NCI-H2171 treated with DMSO at 0.1 percent for 48 hours (cell line): ENCODE results near the gene PPP1R3G.
"Not testable (repeated sequence)": the region's sequence is repeated elsewhere in the genome, so short reads cannot be mapped to it uniquely, and the experiment has no call there.

Experiments used
- DNase-seq: peaks from one replicate; lab custom pipeline; 2025; lab: John Stamatoyannopoulos, UW

The PPP1R3G gene

DNA sequence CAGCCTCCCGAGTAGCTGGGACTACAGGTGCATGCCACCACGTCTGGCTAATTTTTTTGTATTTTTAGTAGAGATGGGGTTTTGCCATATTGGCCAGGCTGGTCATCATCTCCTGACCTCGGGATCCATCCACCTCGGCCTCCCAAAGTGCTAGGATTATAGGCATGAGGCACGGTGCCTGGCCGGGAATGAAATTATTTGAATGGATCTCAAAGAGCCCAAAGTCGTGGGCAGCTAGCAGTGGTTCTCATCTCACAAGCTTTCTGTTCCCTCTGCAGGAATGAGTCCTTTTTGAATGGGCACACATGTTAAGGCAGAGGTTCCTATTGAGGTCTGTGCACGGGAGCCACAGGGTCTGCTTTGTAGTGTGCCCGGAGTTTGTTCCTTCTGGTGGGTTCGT is 34.9 kb downstream of the PPP1R3G start:
- DNase-seq: no peak

DNA sequence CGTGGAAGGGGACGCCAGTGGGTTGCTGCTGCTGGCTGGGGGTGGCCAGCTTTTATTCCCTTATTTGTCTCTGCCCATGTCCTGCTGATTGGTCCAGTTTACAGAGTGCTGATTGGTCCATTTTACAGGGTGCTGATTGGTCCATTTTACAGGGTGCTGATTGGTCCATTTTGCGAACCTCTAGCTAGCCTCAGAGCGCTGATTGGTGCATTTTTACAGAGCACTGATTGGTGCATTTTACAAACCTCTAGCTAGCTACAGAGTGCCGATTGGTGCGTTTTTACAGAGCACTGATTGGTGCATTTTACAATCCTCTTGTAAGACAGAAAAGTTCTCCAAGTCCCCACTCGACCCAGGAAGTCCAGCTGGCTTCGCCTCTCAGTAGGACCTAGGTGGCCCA is 35.4 kb downstream of the PPP1R3G start:
- not testable (repeated sequence) for DNase-seq

DNA sequence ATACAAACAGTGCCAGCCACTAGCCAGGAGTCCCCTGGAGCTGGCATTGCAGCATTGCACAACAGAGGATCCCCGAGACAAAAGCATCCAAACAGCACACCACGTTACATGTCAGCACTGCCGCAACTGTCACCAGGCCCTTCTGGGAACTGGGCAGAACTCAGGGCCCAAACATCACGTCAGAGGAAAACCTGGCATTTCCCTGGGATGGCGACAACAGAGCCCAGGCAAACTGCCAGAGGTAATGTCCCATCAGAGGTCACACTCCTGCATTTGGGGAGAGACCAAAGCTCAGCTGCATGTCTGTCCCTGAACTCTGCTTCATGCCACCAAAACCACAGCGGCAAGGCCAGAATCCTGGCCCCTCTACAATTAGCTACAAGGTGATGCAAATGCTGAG is 36.3 kb downstream of the PPP1R3G start:
- no peak for DNase-seq

DNA sequence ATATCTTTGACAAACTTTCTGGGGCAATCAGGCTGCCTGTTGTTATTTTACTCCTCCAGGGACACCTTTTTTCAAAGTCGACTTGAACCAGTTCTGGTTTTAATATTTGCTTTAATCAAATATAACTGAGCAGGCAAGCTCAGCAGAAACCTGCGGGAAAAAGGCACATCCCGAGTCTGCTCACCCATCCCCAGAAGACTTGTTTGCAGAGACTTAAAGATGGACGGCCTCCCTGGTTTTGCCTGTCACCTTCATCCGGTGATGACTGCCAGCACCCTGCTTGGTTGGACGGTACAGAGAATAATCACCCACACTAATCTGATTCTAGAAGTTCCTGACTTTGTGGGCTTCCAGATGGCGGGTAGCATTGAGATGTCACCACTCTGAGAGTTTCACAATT is 36.8 kb downstream of the PPP1R3G start:
- no peak for DNase-seq

DNA sequence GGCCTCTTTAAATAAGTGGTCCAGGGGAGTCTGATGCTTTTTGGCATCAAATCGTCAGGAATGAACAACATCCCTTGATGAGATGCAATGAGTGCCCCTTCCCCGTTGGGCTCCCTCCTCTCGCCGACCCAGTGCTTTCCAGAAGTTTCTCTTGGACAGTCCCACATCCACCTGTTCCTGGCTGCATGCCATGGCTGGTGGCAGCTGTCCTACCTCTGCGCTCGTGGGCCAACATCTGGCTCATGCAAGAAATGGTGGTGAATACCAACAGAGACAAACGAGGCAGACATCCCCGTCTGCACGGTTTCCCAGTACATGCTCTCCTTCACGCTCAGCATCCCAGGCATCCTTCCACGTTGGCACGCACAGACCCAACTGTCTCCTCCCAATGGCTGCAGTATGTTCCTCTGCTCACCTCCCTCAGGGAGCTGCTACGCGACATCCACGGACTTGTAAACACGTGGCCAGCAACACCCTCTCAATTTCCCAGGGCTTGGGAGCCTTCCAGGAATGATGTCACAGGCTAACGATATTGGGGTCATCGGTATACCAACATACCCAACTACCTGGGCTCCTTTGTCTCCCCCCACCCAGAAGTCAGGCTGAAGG is 37.5 kb downstream of the PPP1R3G start:
- no peak for DNase-seq

DNA sequence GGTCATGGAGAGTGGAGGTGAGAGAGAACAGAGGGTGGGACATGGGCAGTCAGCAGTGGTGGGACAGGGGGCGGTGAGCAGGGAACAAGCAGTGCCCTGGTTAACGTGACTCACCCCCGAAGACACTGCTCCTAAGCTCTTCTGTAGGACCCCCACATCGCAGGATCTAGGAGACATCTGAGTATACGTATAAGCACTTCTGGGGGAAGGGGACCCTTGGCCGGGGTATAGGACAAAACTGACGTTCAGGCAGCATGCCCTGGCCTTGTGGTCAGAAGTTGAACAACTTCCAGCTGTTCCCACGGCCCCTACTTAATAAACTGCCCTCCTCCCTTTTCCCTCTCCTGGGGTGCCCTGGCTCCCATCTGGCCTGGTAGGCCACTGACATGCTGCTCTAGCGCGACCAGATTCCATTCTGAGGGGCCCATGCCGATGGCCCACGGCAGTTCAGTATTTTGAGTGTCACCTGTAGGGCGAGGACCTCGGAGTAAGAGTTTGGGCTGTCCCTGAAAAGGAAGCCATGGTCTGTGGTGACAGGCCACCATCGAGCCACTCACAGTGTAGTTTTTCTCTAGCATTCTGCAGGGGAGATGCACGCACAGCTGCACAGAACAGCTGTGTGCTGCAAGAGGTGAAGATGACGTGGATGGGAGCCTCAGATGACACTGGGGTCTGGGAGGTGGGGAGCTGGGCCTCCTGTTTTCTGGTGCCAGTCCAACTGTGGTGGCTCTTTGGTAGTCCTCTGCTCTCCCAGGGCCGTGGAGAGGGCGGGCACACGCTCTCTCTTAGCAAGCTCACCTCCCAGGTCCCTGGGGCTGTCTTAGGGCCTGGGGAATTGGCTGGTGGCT is 38.4 kb downstream of the PPP1R3G start:
- no peak for DNase-seq

DNA sequence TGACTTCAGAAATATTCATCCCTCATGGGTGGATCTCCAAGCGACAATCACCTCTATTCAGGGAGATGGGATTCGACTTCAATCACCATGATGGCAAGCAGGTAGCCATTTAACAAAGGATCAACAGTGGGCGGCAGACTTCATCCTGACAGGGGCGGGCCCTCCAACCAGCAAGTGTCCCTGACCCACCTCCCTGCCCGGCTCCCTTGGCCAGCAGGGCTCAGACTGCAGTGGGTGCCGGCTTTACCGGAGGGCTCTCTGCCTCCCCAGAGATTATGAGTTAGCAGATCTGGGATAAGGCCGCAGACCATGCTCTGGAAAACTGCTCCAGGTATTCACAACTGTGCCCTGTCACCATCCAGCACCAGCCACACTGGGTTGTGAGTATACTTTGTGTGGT is 39.4 kb downstream of the PPP1R3G start:
- DNase-seq: no peak

DNA sequence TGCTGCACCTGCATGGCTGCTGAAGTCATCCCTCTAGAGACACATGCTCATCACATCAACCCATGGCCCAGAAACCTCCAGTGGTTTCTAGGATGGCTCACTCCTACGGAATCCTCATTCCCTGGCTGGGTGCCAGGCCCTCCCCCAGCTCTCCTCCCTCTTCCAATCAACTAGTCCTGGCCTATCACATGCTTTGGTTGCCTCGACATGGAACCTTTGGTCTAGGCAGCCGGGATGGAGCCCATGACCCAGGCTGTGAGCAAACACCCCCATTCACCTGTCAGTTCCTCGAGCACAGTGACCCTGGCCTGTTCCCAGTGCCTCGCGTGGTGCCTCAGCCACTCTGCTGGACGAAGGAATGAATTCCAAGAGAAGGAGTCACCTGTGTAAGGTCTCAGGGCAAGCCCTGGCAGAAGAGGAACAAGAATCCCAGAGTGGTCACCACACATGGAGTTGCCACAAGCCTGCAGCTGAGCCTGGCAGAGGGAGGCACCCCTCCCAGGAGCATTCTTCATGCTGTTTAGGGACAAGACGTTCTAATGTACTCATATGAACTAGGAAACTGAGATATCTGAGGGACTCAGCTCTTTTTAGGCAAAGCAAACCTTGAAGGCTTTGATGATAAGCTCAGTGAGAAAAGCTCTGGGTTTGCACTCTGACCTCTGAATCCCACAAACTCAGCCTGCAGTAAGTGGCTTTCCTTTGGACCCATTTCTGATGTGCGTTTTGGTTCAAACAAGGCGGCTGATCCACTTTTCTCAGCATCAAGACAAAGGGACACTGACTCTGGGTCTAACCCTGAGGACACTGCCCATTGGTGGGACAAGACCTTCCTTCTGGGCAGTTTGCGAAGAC is 40.2 kb downstream of the PPP1R3G start:
- no peak for DNase-seq

DNA sequence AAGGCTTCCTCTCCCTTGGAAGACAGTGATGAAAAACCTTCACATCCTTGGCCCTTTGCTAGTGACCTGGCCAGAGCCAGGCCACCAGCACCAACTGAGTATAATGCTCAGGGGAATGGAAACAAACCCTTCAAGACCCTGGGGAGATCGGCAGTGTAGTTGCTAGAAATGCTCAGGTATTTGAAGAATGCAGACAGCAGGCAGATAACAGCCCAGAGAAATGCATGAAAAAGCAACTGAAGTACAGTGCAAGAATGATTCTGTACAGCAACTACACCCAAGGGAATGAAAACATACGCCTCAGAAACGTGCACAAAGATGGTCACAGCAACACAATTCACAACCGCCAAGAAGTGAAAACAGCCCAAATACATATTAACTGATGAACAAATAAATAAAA is 41.1 kb downstream of the PPP1R3G start:
- DNase-seq: no peak

DNA sequence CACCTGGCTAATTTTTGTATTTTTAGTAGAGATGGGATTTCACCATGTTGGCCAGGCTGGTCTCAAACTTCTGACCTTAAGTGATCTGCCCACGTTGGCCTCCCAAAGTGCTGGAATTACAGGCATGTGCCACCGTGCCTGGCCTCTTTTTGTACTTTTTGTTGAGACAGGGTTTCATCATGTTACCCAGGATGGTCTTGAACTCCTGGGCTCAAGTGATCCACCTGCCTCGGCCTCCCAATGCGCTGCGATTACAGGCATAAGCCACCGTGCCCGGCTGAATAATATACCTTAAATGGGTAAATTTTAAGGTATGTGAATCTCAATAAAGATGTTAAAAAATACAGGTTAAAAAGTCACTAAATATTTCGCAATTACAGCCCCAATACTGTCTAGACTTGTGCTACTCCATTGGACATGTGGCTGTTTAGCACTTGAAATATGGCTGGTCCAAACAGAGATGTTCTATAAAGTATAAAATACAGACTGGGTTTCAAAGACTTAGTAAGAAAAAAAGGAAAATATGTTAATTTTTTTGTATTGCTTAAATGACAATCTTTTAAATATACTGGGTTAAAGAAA is 42.1 kb downstream of the PPP1R3G start:
- no peak for DNase-seq

DNA sequence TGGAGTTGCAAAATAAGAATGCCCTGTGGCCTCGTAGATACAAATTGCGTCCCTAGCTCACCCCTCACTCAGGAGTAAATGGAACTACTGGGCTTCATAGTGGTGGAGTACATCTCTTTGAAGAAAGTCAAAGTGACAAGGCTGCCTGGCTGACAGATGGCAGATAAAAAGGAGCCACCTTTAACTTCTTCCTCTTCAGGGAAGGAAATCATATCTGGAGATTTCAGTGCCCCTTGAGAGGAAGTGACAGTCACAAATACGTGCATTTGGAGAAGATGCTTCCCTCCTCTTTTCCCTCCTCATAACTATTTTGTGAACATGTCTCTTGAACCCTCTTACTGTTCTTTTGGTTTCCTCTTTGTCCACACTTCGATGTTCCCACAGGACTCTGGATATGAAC is 43.2 kb downstream of the PPP1R3G start:
- no peak for DNase-seq

DNA sequence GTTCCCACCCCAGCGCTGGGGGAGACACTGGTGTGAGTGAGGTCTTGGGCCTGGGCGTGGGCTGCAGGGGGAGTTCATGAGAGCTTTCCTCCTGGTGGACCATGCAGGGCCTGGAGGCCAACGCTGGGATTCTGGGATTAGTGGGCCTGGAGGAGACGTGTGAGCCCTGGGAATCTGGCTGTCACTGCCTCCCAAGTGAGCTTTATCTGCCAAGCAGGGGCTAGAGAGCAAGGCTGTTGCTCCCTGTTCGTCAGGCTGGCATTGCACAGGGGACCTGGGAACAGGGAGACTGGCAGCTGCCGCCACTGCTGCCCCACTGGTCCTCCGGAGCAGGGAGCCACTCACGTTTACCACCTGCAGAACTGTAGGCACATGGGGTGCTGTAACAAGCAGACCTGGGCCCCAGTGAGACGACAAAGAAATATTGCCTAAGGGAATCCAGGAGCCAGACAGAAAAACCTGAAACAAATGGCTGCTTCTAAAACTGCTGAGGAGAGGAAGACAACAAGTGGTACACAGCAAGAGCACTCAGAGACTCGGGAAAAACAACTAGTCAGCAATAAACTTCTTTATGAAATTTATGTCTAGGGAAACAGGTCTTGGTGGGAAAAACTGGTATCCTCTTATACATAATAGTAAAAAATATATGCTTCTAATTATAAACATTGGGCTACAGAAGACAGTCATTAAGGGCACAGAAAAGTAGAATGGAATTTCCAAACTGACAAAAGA is 45.2 kb downstream of the PPP1R3G start:
- DNase-seq: no peak

DNA sequence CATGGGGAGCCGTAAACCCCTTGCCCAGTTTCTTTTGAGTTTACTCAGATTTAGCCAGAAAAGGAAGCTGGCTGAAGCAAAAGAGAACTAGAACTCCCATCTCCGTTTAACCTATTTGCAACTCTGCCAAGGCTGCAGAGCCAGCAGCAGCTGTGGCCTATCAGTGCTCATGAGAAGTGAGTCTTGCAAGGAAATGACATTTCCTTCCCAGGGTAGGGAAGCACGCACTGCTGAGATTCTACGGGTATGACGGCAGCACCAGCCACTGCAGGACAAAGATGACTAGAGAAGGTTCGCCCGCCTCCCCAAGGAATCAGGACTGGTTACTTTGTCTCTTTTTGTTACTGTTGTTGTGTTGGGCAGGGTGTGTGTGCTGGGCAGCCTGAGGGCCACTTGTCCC is 47.6 kb downstream of the PPP1R3G start:
- DNase-seq: no peak

DNA sequence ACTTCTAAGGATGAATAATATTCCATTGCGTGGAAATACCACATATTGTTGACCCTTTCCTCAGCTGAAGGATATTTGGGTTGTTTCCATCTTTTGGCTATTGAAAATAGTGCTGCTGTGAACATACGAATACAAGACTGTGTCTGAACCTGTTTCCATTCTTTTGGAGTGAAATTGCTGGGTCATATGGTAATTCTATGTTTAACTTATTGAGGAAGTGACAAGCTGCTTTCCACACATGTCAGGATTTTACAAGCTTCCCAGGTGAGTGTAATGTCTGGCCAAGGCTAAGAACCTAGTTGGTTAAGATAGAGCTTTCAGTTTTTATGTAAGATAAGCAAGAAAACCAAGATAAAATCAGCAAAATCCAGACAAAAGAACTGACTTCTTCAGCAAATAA is 48.8 kb downstream of the PPP1R3G start:
- DNase-seq: no peak

DNA sequence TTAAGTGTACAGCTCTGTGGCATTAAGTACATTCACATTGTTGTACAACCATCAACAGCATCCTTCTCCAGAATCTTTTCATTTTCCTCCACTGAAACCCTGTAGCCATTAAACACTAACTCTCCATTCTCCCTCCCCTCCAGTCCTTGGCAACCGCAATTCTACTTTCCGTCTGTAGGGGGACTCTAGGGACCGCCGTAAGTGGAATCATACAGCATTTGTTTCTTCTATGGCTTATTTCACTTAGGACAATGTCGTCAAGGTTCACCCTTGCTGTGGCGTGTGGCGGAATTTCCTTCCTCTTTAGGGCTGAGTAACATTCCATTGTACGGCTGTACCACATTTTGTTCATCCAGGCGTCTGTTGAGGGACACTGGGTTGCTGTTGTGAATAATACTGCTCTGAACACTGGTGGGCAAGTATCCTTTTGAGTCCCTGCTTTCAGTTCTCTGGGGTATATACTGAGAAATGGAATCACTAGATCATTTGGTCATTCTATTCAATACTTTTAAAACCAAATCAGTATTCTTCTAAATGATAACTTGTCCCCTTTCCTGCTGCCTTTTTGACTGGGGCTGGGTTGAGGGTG is 50.7 kb downstream of the PPP1R3G start:
- peak; percentile 59 for DNase-seq

DNA sequence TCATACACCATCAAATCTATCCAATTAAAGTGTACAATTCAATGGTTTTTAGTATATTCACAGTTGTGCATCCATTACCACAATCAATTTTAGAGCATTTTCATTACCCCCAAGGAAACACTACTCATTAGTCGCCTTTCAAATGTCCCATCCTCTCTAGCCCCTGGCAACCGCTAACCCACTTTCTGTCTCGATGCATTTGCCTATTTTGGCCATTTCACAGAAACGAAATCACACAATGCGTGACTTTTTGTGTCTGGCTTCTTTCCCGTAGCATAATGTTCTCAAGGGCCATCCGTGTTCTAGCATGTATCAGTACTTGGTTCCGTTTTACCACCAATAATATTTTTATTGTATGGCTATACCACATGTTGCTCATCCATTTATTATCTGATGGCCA is 51.7 kb downstream of the PPP1R3G start:
- no peak for DNase-seq
